Measurements from ENCODE around the gene ZNF586.
"Not testable (repeated sequence)": the region's sequence is repeated elsewhere in the genome, so short reads cannot be mapped to it uniquely, and the experiment has no call there.

ZNF586 gene

DNA sequence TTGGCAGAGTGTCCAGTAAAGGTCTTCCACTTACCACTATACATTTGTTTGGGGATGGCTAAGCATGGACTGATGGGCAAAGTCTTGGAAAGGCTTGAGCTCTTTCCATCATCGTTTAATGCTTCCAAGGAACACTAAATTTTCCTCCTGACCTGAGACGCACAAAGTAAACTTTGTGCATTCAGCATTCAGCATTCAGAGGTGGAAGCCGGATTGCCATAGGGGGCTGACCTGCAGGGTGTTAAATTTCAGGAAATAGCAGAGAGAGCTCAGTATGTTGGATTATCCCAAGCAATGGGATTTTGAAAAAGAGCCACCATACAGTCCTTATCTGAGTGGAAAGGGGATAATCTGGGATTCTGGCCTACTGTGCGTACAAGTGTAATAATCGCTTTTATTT is 31.2 kb downstream of the ZNF586 start:
- DNase-seq, result no peak

- DNase-seq, result no peak
Measured at GRCh38 chr19:57802269-57802668, 32.8 kb downstream of the ZNF586 start.

- DNase-seq, result no peak
Measured at GRCh38 chr19:57803265-57803593, 33.8 kb downstream of the ZNF586 start.

- DNase-seq, result peak; percentile 63
Measured at GRCh38 chr19:57803594-57804325, 34.3 kb downstream of the ZNF586 start.

- no peak for DNase-seq
Measured at GRCh38 chr19:57807541-57807940, 38.1 kb downstream of the ZNF586 start.

DNA sequence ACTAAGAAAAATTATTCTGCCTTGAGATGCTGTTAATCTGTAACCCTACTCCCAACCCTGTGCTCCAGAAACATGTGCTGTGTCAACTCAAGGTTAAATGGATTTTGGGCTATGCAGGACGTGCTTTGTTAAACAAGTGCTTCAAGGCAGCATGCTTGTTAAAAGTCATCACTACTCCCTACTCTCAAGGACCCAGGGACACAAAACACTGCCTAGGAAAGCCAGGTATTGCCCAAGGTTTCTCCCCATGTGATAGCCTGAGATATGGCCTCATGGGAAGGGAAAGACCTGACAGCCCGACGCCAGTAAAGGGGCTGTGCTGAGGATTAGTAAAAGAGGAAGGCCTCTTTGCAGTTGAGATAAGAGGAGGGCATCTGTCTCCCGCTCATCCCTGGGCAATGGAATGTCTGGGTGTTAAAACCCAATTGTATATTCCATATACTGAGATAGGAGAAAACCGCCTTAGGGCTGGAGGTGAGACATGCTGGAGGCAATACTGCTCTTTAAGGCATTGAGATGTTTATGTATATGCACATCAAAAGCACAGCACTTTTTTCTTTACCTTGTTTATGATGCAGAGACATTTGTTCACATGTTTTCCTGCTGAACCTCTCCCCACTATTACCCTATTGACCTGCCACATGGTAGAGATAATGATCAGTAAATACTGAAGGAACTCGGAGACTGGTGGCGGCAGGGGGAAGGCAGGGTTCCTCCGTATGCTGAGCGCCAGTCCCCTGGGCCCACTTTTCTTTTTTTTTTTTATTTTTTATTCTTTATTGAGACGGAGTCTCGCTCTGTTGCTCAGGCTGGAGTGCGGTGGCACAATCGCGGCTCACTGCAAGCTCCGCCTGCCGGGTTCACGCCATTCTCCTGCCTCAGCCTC is 41.2 kb downstream of the ZNF586 start:
- not testable (repeated sequence) for DNase-seq

- DNase-seq, result no peak
Measured at GRCh38 chr19:57812226-57812625, 42.8 kb downstream of the ZNF586 start.

DNA sequence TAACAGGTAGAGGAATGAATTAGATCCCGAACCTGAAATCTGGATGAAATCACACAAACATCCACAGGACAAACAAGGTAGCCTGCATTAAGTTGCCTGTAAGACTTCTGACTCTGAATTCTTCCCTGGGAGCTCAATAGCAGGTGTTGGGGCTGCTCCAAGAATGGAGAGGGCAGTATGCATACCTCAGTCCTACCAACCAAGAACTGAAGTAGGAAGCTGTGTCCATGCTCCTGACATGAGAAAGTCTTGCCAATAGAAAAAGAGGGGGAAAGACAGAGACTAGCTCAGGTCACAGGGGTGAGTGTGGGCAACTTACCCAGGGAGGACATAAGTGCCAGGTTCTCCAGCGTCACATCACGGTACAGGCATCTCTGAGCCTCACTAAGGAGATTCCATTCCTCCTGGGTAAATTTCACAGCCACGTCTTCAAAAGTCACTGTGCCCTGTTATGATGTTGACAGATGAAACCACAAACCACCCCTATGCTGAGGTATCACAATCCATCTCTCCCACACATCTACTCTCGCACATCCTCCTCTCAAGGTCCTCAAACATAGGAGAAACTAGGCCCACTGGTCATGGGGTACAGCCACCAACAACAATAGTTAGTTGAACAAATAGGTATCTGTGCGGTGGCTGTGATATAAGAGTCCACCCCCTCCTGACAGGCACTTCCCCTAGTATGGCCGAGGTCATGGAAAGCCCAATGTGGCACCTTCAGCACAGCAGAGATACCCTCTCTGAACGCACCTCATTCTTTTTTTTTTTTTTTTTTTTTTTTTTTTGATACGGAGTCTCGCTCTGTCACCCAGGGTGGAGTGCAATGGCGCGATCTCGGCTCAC is 43.7 kb downstream of the ZNF586 start:
- not testable (repeated sequence) for DNase-seq

- DNase-seq, result no peak
Measured at GRCh38 chr19:57813919-57814504, 44.5 kb downstream of the ZNF586 start.

DNA sequence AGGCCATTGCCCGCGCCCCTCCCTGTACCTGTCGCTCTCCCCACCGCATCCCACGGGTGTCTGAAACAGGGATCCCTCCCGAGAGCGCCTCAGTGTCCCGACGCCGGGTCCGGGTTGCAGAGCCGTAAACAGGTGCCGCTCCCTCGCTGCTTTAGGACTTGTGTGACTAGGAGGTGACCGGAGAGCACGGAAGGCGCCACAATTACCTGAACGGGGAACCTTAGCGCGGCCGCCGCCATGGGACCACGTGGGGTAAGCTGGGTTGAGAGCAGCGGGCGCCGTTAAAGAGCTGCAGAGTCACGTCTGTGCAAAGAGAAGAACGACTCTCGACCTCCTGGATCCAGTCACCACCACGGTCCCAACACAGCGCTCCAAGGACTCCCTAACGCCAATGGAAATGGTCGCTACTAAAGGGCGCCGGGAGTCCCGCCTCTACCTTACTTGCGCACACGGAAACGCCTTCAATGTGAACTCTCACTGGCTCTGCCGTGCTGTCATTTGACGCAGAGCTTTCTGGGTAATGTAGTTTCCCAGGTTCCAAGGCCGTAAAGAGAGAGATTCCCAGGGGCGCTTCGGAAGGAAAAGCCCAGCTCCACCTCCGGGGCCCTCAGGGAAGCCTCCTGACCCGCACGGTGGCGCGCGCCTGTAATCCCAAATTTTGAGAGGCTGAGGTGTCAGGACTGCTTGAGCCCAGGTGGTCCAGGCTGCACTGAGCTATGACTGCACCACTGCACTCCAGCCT is 45.2 kb downstream of the ZNF586 start, which contains the start of gene ZNF552:
ZNF552 (minus strand) TSS at position 409 of the 742 bp plus-strand sequence; CDS start at position 239, 170 bp downstream.
- peak; percentile 99 for DNase-seq

GRCh38 chr19:57815247-57816075 is 46.0 kb downstream of the ZNF586 start:
- DNase-seq, result no peak

DNA sequence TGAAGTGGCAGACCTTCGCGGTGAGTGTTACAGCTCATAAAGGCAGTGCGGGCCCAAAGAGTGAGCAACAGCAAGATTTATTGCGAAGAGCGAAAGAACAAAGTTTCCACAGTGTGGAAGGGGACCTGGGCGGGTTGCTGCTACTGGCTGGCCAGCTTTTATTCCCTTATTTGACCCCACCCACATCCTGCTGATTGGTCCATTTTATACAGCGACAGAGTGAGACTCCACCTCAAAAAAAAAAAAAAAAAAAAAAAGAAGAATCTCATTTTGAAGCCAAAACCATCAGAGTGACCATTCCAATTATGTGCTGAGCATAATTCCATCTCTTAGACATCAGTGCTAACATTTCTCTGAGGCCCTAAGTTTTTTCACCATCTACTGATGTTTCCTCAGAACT is 47.2 kb downstream of the ZNF586 start:
- DNase-seq, result no peak

DNA sequence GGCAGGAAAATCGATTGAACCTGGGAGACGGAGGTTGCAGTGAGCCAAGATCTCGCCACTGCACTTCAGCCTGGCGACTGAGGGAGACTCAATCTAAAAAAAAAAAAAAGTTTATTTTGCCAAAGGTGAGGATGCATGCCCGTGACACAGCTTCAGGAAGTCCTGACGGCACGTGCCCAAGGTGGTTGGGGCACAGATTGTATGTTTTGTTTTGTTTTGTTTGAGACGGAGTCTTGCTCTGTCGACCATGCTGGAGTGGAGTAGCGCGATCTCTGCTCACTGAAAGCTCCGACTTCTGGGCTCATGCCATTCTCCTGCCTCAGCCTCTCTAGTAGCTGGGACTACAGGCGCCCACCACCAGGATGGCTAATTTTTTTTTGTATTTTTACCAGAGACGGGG is 48.5 kb downstream of the ZNF586 start:
- no peak for DNase-seq

- no peak for DNase-seq
Measured at GRCh38 chr19:57818378-57818777, 48.9 kb downstream of the ZNF586 start.

DNA sequence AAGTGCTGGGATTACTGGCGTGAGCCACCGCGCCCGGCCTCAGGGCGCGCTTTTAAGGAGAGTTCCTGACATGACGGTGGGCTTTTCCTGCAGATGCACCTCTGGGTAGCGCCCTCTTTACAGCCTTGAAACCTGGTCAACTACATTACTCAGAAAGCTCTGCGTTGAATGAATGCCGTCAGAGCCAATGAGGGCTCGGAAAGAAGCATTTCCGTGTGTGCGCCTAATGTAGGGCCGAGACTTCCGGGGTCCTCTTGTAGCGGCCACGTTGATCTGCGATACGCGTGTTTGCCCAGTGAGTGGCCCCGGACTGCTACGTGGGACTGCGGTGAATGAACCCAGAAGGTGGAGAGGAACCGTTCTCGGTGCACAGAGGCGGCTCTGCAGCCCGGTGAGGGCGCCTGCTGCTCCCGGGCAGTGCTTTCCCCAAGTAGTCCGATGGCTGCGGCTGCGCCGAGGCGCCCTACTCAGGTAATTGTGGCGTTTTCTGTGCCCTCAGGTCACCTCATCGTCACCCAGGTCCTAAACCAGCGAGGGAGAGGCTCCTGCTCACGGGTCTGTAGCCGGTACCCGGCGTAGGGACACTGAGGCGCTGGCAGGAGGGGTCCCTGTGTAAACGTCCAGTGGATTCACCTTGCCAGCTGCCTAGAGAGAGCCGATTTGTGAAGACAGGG is 50.1 kb downstream of the ZNF586 start:
- peak; percentile 97 for DNase-seq

GRCh38 chr19:57820599-57820998 is 51.1 kb downstream of the ZNF586 start:
- no peak for DNase-seq

GRCh38 chr19:57821095-57821494 is 51.6 kb downstream of the ZNF586 start:
- not testable (repeated sequence) for DNase-seq

DNA sequence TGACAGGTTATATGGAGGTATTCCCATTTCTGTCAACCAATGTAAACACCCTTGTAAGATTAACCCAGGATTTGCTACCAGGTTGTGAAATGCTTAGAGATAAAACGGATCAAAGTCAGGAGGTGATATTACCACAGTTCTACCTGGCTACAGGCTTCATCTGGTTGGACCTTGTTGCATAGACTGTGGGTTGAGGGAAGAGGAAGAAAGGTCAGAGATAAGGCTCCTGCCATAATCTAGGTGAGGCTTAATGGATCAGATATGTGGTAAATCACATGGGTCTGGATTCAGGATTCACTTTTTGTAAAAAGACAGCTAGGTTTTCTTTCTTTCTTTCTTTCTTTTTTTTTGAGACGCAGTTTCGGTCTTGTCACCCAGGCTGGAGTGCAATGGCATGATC is 52.0 kb downstream of the ZNF586 start:
- not testable (repeated sequence) for DNase-seq

- not testable (repeated sequence) for DNase-seq
Measured at GRCh38 chr19:57823155-57823554, 53.7 kb downstream of the ZNF586 start.

DNA sequence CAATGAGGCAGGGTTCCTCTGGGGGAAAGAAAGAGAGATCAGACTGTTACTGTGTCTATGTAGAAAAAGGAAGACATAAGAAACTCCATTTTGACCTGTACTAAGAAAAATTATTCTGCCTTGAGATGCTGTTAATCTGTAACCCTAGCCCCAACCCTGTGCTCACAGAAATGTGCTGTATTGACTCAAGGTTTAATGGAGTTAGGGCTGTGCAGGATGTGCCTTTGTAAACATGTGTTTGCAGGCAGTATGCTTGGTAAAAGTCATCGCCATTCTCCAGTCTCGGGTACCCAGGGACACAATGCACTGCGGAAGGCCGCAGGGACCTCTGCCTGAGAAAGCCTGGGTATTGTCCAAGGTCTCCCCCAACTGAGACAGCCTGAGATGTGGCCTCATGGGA is 54.1 kb downstream of the ZNF586 start:
- not testable (repeated sequence) for DNase-seq
